Stomach (tissue), 9 donors: Measurements from ENCODE around the gene ATP9B. TPM values are rescaled to one million over a fixed set of nuclear protein-coding genes. Genes with fewer than 3 reads are reported as not detected.

ENCODE experiments used
- DNase-seq, 2 donors: peaks; one replicate each; pipeline versions ENCODE4 v3.0.0 to v3.0.0-alpha.2; 2013 to 2019
- H3K27ac ChIP-seq, 5 donors: fragments of 200-600 bp in 4 of 5; sonication (generic) in 4 of 5; one replicate each; pipeline ENCODE4 v1.5.1; 2013 to 2019; ENCODE audit warnings: mild to moderate bottlenecking in 1 of 5, moderate library complexity in 1 of 5
- H3K27me3 ChIP-seq, 3 donors: fragments of 200-600 bp; sonication (generic); one replicate each; pipeline ENCODE4 v1.5.1; 2017 to 2019; ENCODE audit warnings: mixed run types in 1 of 3
- H3K36me3 ChIP-seq, 4 donors: fragments of 200-600 bp; sonication (generic); 1 replicate in 3 of 4; 2 replicates in 1 of 4; pipeline ENCODE4 v1.5.1; 2016 to 2019
- H3K4me1 ChIP-seq, 4 donors: fragments of 200-600 bp; sonication (generic); one replicate each; pipeline ENCODE4 v1.5.1; 2016 to 2019
- H3K4me3 ChIP-seq, 4 donors: fragments of 200-600 bp; sonication (generic) in 3 of 4; one replicate each; pipeline ENCODE4 v1.5.1; 2016 to 2019; ENCODE audit warnings: mild to moderate bottlenecking in 1 of 4
- H3K9me3 ChIP-seq, 4 donors: fragments of 200-600 bp; sonication (generic); one replicate each; pipeline ENCODE4 v1.5.1; 2016 to 2019
- EP300 ChIP-seq: sonication (generic); formaldehyde crosslinking; IDR thresholded peaks from one replicate; pipeline ENCODE4 v1.6.1; 2017; ENCODE audit warnings: antibody characterized with exemption
- POLR2A ChIP-seq, 4 donors: fragments of 450-650 bp; IDR thresholded peaks; one replicate each; pipeline ENCODE4 v1.6.1; 2016; ENCODE audit warnings: antibody characterized with exemption in 4 of 4, control low read depth in 2 of 4, mild to moderate bottlenecking in 1 of 4, moderate library complexity in 1 of 4
- POLR2AphosphoS5 ChIP-seq, 3 donors: sonication (generic); formaldehyde crosslinking; IDR thresholded peaks; one replicate each; pipeline ENCODE4 v1.6.1; 2016; ENCODE audit warnings: antibody characterized with exemption in 3 of 3
- WGBS, 5 donors: extraction: QIAGEN DNeasy Blood & Tissue Kit in 3 of 5; methylation state at CpG; one replicate each; pipeline versions ENCODE4 v1.1.5 to v1.1.7; 2013 to 2018; 5-methylcytosine and 5-hydroxymethylcytosine counted together
- intact Hi-C: fragments of 100-400 bp; cut with DNase I; formaldehyde crosslinking; loops from one replicate; pipeline ENCODE4 v1.15.1; 2023; ENCODE audit warnings: low total_unique reads
- polyA plus RNA-seq, 3 donors: library from polyadenylated mRNA; stranded (reverse); fragments of 200-250 nt; gene quantifications; one replicate each; pipeline ENCODE4 v1.2.3, GENCODE V29; 2013
- total RNA-seq, 5 donors: library from RNA; depleted of rRNA; stranded (reverse); fragments of >200 nt; gene quantifications; one replicate each; pipeline versions ENCODE4 v1.1.0 to v1.2.3, GENCODE V29; 2014 to 2016
- TF ChIP-seq, protein P1 (sequence below), 7 experiments: fragments of 450-650 bp in 4 of 7; fragments of 200-600 bp in 3 of 7; sonication (generic) in 3 of 7; IDR thresholded peaks; one replicate each; pipeline ENCODE4 v1.5.1; 2016 to 2019; ENCODE audit warnings: antibody characterized with exemption in 7 of 7, control low read depth in 2 of 7, mild to moderate bottlenecking in 1 of 7
- donor health status: healthy with polysubstance abuse.
- donor health status: Bipolar disorder and iron deficiency.
- donor health status: healthy.

Gene ATP9B
- total and polyA plus RNA-seq, 8 donors = 10.6 to 128 (median 34.9) TPM

DNA sequence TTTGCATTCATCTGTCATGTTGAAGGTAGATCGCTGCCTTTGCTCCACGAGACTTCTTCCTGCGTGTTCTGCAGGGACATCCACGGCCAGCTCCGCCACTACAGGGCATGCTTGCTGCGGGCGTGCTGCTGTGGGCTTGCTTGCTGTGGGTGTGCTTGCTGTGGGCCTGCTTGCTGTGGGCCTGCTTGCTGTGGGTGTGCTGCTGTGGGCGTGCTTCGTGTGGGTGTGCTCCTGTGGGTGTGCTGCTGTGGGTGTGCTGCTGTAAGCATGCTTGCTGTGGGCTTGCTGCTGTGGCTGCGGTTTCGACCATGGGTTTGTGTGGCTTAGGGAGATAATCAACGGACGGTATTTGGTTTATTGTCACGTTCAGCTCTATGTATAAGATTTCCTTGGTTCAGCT is 165.2 kb downstream of the ATP9B start:
- TF ChIP-seq POLR2A (IDR thresholded peaks at IDR 0.05) (no peak), POLR2AphosphoS5 (IDR thresholded peaks at IDR 0.05) (no peak), EP300 (no peak)
- TF ChIP-seq, protein P1, sequence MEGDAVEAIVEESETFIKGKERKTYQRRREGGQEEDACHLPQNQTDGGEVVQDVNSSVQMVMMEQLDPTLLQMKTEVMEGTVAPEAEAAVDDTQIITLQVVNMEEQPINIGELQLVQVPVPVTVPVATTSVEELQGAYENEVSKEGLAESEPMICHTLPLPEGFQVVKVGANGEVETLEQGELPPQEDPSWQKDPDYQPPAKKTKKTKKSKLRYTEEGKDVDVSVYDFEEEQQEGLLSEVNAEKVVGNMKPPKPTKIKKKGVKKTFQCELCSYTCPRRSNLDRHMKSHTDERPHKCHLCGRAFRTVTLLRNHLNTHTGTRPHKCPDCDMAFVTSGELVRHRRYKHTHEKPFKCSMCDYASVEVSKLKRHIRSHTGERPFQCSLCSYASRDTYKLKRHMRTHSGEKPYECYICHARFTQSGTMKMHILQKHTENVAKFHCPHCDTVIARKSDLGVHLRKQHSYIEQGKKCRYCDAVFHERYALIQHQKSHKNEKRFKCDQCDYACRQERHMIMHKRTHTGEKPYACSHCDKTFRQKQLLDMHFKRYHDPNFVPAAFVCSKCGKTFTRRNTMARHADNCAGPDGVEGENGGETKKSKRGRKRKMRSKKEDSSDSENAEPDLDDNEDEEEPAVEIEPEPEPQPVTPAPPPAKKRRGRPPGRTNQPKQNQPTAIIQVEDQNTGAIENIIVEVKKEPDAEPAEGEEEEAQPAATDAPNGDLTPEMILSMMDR (IDR thresholded peaks at IDR 0.05) = no peak
- intact Hi-C loops = no loop called here
- Histone ChIP-seq H3K27ac (no peak overlapping the region), H3K4me1 (no peaks in the 10 kb centered on the region), H3K27me3 (no peaks in the 10 kb centered on the region), H3K9me3 (no peaks in the 10 kb centered on the region), H3K4me3 (no peak overlapping the region), H3K36me3 (peaks cover 0 to 12% (median under 1%) of the 10 kb centered on the region in 4 donors)
- 91 to 95% (median 93%) methylated on average over 14 of the region's 14 CpGs for WGBS, 5 donors
- DNase-seq = no peak

DNA sequence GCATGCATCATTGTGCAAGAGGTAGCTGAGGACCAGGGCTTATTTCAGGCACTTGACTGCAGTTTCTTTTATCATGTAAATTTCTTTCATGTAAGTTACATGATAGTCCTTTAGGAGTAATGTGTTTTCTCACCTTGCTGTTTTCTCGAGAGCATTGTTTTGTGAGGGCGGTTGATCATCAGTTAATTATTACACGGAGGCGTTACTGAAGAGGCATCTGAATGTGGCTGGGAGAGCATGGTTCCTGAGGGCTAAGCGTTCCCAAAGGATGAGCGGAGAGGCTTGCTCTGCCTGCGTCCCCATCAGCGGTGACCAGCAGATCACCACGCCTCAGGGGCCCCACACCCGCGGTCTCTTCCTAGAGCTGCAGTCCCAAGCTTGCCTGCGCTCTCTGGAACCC is 170.4 kb downstream of the ATP9B start:
- intact Hi-C loops = no loop called here
- H3K4me3 ChIP-seq = no peak overlapping the region
- H3K27me3 ChIP-seq = no peaks in the 10 kb centered on the region
- TF ChIP-seq POLR2AphosphoS5 (IDR thresholded peaks at IDR 0.05) (no peak), POLR2A (IDR thresholded peaks at IDR 0.05) (no peak), EP300 (no peak)
- TF ChIP-seq, protein P1 (IDR thresholded peaks at IDR 0.05) = no peak
- no peaks in the 10 kb centered on the region for H3K9me3 ChIP-seq
- DNase-seq = no peak
- no peaks in the 10 kb centered on the region for H3K4me1 ChIP-seq
- H3K36me3 ChIP-seq = peaks cover 0 to 12% (median 3%) of the 10 kb centered on the region in 4 donors
- no peak overlapping the region for H3K27ac ChIP-seq
- WGBS, 5 donors = 92 to 96% (median 94%) methylated on average over 11 to 12 of the region's 12 CpGs

DNA sequence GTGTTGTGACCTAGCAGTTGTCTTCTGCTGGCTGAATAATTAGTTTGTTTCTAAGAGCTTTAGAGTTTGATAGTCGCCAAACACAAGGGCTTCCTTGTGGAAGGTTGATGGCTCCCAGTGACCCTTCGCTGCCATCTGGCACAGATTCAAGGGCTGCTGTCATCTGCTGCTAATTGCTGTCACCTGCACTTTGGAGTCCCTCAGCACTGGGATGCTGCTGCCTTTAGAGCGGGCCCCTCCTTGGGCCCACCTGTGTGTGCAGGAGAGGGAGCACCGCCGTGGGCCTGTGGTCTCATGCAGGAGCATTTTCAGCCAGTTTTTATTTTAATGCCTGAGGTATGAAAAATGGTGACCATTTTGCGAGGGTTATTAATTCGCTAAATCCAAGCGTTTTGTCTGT is 172.6 kb downstream of the ATP9B start:
- WGBS, 5 donors = 90 to 94% (median 92%) methylated on average over 8 of the region's 8 CpGs
- Histone ChIP-seq H3K4me1 (peaks cover 0 to 6% (median 2%) of the 10 kb centered on the region in 4 donors), H3K27ac (no peak overlapping the region), H3K4me3 (no peak overlapping the region), H3K36me3 (peaks cover 0 to 12% (median 3%) of the 10 kb centered on the region in 4 donors), H3K27me3 (no peaks in the 10 kb centered on the region), H3K9me3 (no peaks in the 10 kb centered on the region)
- DNase-seq = no peak
- intact Hi-C loops = no loop called here
- TF ChIP-seq EP300 = no peak
- no peak for TF ChIP-seq POLR2A (IDR thresholded peaks at IDR 0.05)
- no peak for TF ChIP-seq POLR2AphosphoS5 (IDR thresholded peaks at IDR 0.05)
- TF ChIP-seq, protein P1 (IDR thresholded peaks at IDR 0.05) = no peak

DNA sequence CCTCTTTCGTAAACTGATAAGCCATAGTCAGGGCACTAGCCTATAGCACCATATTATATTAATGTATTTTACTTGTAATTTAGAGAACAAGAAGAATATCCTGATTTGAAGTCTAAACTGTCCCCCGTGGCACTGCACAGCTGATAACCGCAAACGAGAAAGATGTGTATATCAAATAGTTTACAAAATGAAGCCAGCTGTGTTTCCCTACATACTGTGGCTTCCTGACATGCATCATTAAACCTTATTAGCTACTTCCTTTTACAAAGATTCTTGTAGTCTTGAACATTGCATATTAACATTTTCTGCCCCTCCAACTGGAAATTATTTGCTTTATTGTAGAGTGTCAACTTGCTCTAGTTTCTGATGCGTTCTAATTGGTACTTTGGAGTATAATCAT is 173.1 kb downstream of the ATP9B start:
- TF ChIP-seq, protein P1 (IDR thresholded peaks at IDR 0.05) = no peak
- no peak for TF ChIP-seq EP300
- TF ChIP-seq POLR2A (IDR thresholded peaks at IDR 0.05) = no peak
- TF ChIP-seq POLR2AphosphoS5 (IDR thresholded peaks at IDR 0.05) = no peak
- H3K27me3 ChIP-seq = no peaks in the 10 kb centered on the region
- H3K4me1 ChIP-seq = peaks cover 0 to 10% (median 2%) of the 10 kb centered on the region in 4 donors
- WGBS, 5 donors = 72 to 81% (median 73%) methylated on average over 5 of the region's 5 CpGs
- H3K27ac ChIP-seq = no peak overlapping the region
- H3K4me3 ChIP-seq = no peak overlapping the region
- no peaks in the 10 kb centered on the region for H3K9me3 ChIP-seq
- no peak for DNase-seq
- peaks cover 0 to 12% (median 3%) of the 10 kb centered on the region in 4 donors for H3K36me3 ChIP-seq
- intact Hi-C loops = no loop called here
